Karpas-422 (cell line): ENCODE results near the gene MOAP1. TPM values are rescaled to one million over a fixed set of nuclear protein-coding genes. Genes with fewer than 3 reads are reported as not detected.
"Not testable (repeated sequence)": the region's sequence is repeated elsewhere in the genome, so short reads cannot be mapped to it uniquely, and the experiment has no call there.

Source experiments
- DNase-seq: peaks from one replicate; pipeline ENCODE4 v3.0.0-alpha.2; 2015
- H2AFZ ChIP-seq: fragments of 200-600 bp; sonication (generic); 2 replicates; pipeline ENCODE4 v1.6.1; 2014; ENCODE audit warnings: antibody characterized with exemption, low read length, mixed read lengths
- H3K27ac ChIP-seq: fragments of 200-600 bp; sonication (generic); 2 replicates; pipeline ENCODE4 v1.5.1; 2014; ENCODE audit warnings: mild to moderate bottlenecking, low read length, moderate library complexity
- H3K27me3 ChIP-seq: fragments of 200-600 bp; sonication (generic); 2 replicates; pipeline ENCODE4 v1.6.1; 2014; ENCODE audit warnings: low read length, mixed read lengths
- H3K36me3 ChIP-seq: fragments of 200-600 bp; sonication (generic); 2 replicates; pipeline ENCODE4 v1.6.1; 2014; ENCODE audit warnings: low read length, mixed read lengths; ENCODE audit not compliant: insufficient read depth
- H3K4me1 ChIP-seq: fragments of 200-600 bp; sonication (generic); 2 replicates; pipeline ENCODE4 v1.6.1; 2014; ENCODE audit warnings: mild to moderate bottlenecking, low read length, mixed read lengths
- H3K4me2 ChIP-seq: fragments of 200-600 bp; sonication (generic); 2 replicates; pipeline ENCODE4 v1.6.1; 2014; ENCODE audit warnings: low read length, low read depth, mild to moderate bottlenecking; ENCODE audit not compliant: poor library complexity, severe bottlenecking
- H3K4me3 ChIP-seq: fragments of 200-600 bp; sonication (generic); 2 replicates; pipeline ENCODE4 v1.5.1; 2014; ENCODE audit warnings: mild to moderate bottlenecking, antibody characterized with exemption, low read length, mixed read lengths
- H3K79me2 ChIP-seq: fragments of 200-600 bp; sonication (generic); 2 replicates; pipeline ENCODE4 v1.6.1; 2014; ENCODE audit warnings: mild to moderate bottlenecking, low read length, mixed read lengths
- H3K9ac ChIP-seq: fragments of 200-600 bp; sonication (generic); 2 replicates; pipeline ENCODE4 v1.6.0; 2014; ENCODE audit warnings: low read length
- H3K9me2 ChIP-seq: fragments of 200-600 bp; sonication (generic), shearing (Covaris generic); replicated peaks from 2 replicates; pipeline ENCODE4 v1.6.0; 2014; ENCODE audit warnings: mild to moderate bottlenecking, low read length, moderate library complexity; ENCODE audit not compliant: insufficient read depth
- H3K9me3 ChIP-seq: fragments of 300-700, 200-600 bp; sonication (generic); 2 replicates; pipeline ENCODE4 v1.6.1; 2014; ENCODE audit warnings: low read length, mixed read lengths
- H4K20me1 ChIP-seq: fragments of 200-600 bp; sonication (generic); 2 replicates; pipeline ENCODE4 v1.6.1; 2014; ENCODE audit warnings: mild to moderate bottlenecking, antibody characterized with exemption, low read length, low read depth; ENCODE audit not compliant: insufficient read depth
- total RNA-seq: library from RNA; depleted of rRNA; stranded (reverse); fragments of >200 nt; shearing (Covaris generic); gene quantifications from 2 replicates; pipeline ENCODE4 v1.2.3, GENCODE V29; 2014; ENCODE audit warnings: low replicate concordance

Gene MOAP1
- total RNA-seq, 1 experiment from 2014 or later, result 50.8 TPM

DNA sequence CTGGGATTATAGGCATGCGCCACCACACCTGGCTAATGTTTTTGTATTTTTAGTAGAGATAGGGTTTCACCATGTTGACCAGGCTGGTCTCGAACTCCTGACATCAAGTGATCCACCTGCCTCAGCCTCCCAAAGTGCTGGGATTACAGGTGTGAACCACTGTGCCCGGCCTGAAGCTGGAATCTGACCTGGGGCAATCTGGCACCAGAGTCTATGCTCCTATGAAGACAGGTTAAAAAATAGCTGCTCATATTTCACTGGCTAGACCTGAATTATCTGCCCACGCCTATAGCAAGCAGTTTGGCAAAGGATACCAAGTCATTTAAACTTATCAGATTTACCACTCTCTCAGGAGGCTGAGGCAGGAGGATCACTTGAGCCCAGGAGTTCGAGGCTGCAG lies 10.0 kb downstream of the MOAP1 start:
- H3K79me2 ChIP-seq, result not testable (repeated sequence)

DNA sequence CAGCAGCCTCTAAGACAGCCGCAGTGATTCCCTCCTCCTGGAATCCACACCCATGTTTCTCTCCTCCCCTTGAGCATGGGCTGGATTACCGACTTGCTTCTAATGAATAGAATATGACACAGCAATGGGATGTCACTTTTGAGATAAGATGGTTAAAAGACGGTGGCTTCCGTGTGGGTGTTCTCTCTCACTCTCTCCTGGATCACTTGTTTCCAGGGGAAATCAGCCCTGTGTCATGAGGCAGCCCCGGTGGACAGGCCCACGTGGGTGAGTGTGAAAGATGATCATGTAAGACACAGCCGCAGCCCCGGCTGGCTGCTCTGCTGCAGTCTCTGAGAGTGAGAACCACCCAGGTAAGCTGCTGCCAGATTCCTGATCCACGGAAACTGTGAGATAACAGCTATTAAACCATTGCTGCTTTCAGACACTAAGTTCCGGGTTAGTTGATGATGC lies 10.7 kb downstream of the MOAP1 start:
- H3K9ac ChIP-seq, result no peak overlapping the region
- no peaks in the 10 kb centered on the region for H3K4me1 ChIP-seq
- no peaks in the 10 kb centered on the region for H3K36me3 ChIP-seq
- no peaks in the 10 kb centered on the region for H3K9me3 ChIP-seq
- H3K79me2 ChIP-seq, result no peaks in the 10 kb centered on the region
- H3K4me2 ChIP-seq, result no peak overlapping the region
- H2AFZ ChIP-seq, result no peak overlapping the region
- no peaks in the 10 kb centered on the region for H4K20me1 ChIP-seq
- peak; percentile 32 for DNase-seq
- no peak overlapping the region for H3K4me3 ChIP-seq
- no peaks in the 10 kb centered on the region for H3K27me3 ChIP-seq
- no peaks in the 10 kb centered on the region for H3K9me2 ChIP-seq
- no peak overlapping the region for H3K27ac ChIP-seq

More for the DNA sequence above, 10.0 kb downstream of the MOAP1 start:
- H3K9me2 ChIP-seq, H3K4me3 ChIP-seq, H3K27ac ChIP-seq, H3K4me2 ChIP-seq, DNase-seq, H3K9ac ChIP-seq, H3K4me1 ChIP-seq, H3K27me3 ChIP-seq, H3K9me3 ChIP-seq, H2AFZ ChIP-seq, H4K20me1 ChIP-seq, H3K36me3 ChIP-seq: not testable (repeated sequence)

DNA sequence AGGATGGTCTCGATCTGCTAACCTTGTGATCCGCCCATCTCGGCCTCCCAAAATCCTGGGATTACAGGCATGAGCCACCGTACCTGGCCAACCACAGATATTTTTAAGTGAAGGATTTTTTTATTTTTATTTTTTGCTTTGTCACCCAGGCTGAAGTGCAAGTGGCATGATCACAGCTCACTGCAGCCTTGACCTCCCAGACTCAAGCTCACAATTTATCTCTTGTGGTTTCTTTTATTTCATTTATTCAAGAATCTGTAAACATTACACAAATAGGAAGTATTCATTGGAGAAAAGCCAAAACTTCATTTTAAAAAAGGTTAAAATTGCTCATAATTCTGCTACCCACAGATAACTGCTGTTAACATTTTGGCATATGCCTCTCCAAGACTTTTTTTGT lies 13.3 kb downstream of the MOAP1 start:
- DNase-seq, result no peak
- no peak overlapping the region for H3K4me2 ChIP-seq

DNA sequence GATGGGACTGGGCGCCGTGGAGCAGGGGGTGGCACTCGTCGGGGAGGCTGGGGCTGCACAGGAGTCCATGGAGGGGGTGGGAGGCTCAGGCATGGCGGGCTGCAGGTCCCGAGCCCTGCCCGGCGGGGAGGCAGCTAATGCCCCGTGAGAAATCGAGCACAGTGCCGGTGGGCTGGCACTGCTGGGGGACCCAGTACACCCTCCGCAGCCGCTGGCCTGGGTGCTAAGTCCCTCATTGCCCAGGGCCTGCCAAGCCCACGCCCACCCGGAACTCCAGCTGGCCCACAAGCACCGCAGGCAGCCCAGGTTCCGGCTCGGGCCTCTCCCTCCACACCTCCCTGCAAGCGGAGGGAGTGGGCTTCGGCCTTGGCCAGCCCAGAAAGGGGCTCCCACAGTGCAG lies 14.6 kb downstream of the MOAP1 start:
- not testable (repeated sequence) for H3K79me2 ChIP-seq, H3K4me3 ChIP-seq, H3K27me3 ChIP-seq, H3K27ac ChIP-seq, H3K4me2 ChIP-seq, H3K4me1 ChIP-seq, H2AFZ ChIP-seq, H3K36me3 ChIP-seq, H3K9ac ChIP-seq, H3K9me2 ChIP-seq, H3K9me3 ChIP-seq, H4K20me1 ChIP-seq, DNase-seq

More for the DNA sequence above, 13.3 kb downstream of the MOAP1 start:
- H3K27me3 ChIP-seq, result no peaks in the 10 kb centered on the region
- no peaks in the 10 kb centered on the region for H3K4me1 ChIP-seq
- no peaks in the 10 kb centered on the region for H4K20me1 ChIP-seq
- no peak overlapping the region for H3K27ac ChIP-seq
- no peaks in the 10 kb centered on the region for H3K9me3 ChIP-seq
- no peak overlapping the region for H3K4me3 ChIP-seq
- no peaks in the 10 kb centered on the region for H3K9me2 ChIP-seq
- H3K79me2 ChIP-seq, result no peaks in the 10 kb centered on the region
- no peak overlapping the region for H3K9ac ChIP-seq
- H2AFZ ChIP-seq, result no peak overlapping the region
- H3K36me3 ChIP-seq, result no peaks in the 10 kb centered on the region

DNA sequence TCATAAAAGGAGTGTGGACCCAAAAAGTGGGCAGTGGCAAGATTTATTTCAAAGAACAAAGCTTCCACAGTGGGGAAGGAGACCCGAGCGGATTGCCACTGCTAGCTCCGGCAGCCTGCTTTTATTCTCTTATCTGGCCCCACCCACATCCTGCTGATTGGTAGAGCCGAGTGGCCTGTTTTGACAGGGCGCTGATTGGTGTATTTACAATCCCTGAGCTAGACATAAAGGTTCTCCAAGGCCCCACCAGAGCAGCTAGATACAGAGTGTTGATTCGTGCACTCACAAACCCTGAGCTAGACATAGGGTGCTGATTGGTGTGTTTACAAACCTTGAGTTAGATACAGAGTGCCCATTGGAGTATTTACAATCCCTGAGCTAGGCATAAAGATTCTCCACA lies 15.1 kb downstream of the MOAP1 start:
- H3K9ac ChIP-seq, H3K79me2 ChIP-seq, H3K9me2 ChIP-seq, DNase-seq, H3K36me3 ChIP-seq, H4K20me1 ChIP-seq, H3K4me3 ChIP-seq, H3K27me3 ChIP-seq, H3K4me1 ChIP-seq, H2AFZ ChIP-seq, H3K27ac ChIP-seq, H3K4me2 ChIP-seq, H3K9me3 ChIP-seq: not testable (repeated sequence)

DNA sequence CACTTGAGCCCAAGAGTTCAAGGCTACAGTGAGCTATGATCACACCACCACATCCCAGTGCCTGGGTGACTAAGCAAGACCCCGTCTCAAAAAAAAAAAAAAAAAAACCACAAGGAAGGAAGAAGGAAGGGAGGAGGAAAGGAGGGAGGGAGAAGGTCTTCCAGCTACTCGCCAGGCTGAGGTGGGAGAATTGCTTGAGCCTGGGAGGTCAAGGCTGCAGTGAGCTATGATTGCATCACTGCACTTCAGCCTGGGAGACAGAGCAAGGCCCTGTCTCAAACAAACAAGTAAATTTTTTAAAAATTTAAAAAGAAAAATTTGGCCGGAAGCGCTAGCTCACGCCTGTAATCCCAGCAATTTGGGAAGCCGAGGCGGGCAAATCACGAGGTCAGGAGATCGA lies 16.1 kb downstream of the MOAP1 start:
- H3K4me2 ChIP-seq, H3K9ac ChIP-seq, H3K4me1 ChIP-seq, H3K9me2 ChIP-seq, H3K27me3 ChIP-seq, H4K20me1 ChIP-seq, H3K4me3 ChIP-seq, H3K9me3 ChIP-seq, H2AFZ ChIP-seq, H3K27ac ChIP-seq, DNase-seq, H3K79me2 ChIP-seq, H3K36me3 ChIP-seq: not testable (repeated sequence)

DNA sequence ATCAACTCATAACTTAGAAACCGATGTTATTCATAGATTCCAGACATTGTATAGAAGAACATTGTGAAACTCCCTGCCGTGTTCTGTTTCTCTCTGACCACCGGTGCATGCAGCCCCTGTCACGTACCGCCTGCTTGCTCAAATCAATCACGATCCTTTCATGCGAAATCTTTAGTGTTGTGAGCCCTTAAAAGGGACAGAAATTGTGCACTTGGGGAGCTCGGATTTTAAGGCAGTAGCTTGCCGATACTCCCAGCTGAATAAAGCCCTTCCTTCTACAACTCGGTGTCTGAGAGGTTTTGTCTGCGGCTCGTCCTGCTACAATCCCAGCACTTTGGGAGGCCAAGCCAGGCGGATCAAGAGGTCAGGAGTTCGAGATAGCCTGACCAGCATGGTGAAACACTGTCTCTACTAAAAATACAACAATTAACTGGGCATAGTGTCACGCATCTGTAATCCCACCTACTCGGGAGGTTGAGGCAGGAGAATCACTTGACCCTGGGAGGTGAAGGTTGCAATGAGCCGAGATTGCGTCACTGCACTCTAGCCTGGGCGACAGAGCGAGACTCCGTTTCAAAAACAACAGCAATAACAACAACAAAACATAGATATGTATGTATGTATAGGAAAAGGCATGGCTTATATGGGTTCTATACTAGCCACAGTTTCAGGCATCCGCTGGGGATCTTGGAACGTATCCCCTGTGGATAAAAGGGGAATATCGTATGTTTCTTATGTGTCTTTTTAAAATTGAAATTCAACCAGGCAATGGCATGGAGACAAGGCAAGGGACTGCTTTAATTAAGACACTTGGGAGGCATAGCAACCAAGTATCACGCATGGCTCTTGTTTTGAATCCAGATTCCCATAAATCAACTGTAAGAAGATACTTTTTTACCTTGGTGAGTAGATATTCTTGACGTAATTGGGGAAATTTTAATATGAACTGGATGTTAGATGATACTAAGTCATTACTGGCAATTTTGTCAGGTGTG lies 19.1 kb downstream of the MOAP1 start:
- DNase-seq, H3K36me3 ChIP-seq, H3K79me2 ChIP-seq, H4K20me1 ChIP-seq, H3K4me3 ChIP-seq, H3K9me2 ChIP-seq, H3K9me3 ChIP-seq, H3K4me2 ChIP-seq, H3K27ac ChIP-seq, H3K4me1 ChIP-seq, H3K9ac ChIP-seq, H2AFZ ChIP-seq, H3K27me3 ChIP-seq: not testable (repeated sequence)

DNA sequence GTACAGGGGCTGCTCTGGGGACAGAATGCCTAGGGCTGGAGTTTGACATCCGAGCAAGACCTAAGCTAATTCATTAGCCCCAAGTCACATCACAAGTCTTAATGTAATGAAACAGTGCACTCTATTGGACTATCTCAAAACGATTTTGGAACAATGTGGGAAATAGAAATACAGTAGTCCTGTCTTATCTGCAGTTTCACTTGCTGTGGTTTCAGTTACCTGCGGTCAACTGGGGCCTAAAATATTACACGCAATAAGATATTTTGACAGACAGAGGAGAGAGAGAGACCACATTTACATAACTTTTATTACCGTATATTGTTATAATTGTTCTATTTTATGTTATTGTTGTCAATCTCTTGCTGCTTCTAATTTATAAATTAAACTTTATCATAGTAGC lies 21.1 kb downstream of the MOAP1 start:
- Histone ChIP-seq H3K79me2 (no peaks in the 10 kb centered on the region), H3K9ac (no peak overlapping the region), H3K9me3 (no peaks in the 10 kb centered on the region), H3K27ac (no peak overlapping the region), H3K27me3 (no peaks in the 10 kb centered on the region), H3K4me3 (no peak overlapping the region), H2AFZ (no peak overlapping the region), H3K9me2 (no peaks in the 10 kb centered on the region), H3K36me3 (no peaks in the 10 kb centered on the region), H3K4me2 (no peak overlapping the region), H4K20me1 (no peaks in the 10 kb centered on the region), H3K4me1 (no peaks in the 10 kb centered on the region; the same call in 1 of the 2 replicates)
- DNase-seq, result no peak
